Panc1 (cell line): ENCODE data around the gene ASXL2. TPM values are rescaled to one million over a fixed set of nuclear protein-coding genes. Genes with fewer than 3 reads are reported as not detected.

Experiments used
- ATAC-seq: fragments of 200-7000 bp; cut with Tn5 transposase; 2 replicates; pipeline ENCODE4 v1.9.1; 2020; ENCODE audit warnings: mild to moderate bottlenecking, moderate library complexity
- BruUV-seq: library from RNA; stranded (reverse); fragments of 400-500 nt; replicated peaks from 2 replicates; lab custom pipeline; 2021; lab: Mats Ljungman, UMichigan
- CTCF ChIA-PET: fragments of 300-600 bp; sonication (Branson Sonifier 250); formaldehyde crosslinking; loops from one replicate; lab custom pipeline; 2022; ENCODE audit warnings: antibody characterized with exemption; lab: Charles Lee
- POLR2A ChIA-PET: fragments of 300-600 bp; sonication (Branson Sonifier 250); formaldehyde crosslinking; loops from one replicate; lab custom pipeline; 2022; ENCODE audit warnings: antibody characterized with exemption; lab: Charles Lee
- DNase-seq: peaks from one replicate; pipeline ENCODE4 v3.0.0-alpha.2; 2010; ENCODE audit warnings: low read depth, low spot score
- H3K27ac ChIP-seq: 2 replicates; pipeline ENCODE4 v1.5.1; 2011; ENCODE audit warnings: mild to moderate bottlenecking, low read length, inconsistent platforms
- H3K27me3 ChIP-seq: fragments of 200-500 bp; sonication (Bioruptor generic); 2 replicates; pipeline ENCODE4 v1.6.0; 2014; ENCODE audit warnings: low read length, inconsistent platforms; ENCODE audit not compliant: control insufficient read depth, insufficient read depth
- H3K36me3 ChIP-seq: fragments of 200-500 bp; sonication (Bioruptor generic); 2 replicates; pipeline ENCODE4 v1.5.1; 2014; ENCODE audit warnings: inconsistent platforms, mild to moderate bottlenecking, low read length, moderate library complexity; ENCODE audit not compliant: control insufficient read depth, insufficient read depth
- H3K4me1 ChIP-seq: 2 replicates; pipeline ENCODE4 v1.5.1; 2011; ENCODE audit warnings: inconsistent platforms, mild to moderate bottlenecking, low read length, moderate library complexity; ENCODE audit not compliant: control insufficient read depth, insufficient read depth
- H3K4me3 ChIP-seq, 2 experiments: 2 replicates each; pipeline ENCODE4 v1.5.1; 2011 to 2012; ENCODE audit warnings: low read depth in 2 of 2, low read length in 2 of 2, mild to moderate bottlenecking in 2 of 2, inconsistent platforms in 1 of 2, moderate library complexity in 1 of 2
- H3K9me3 ChIP-seq: fragments of 200-500 bp; sonication (Bioruptor generic); 2 replicates; pipeline ENCODE4 v1.5.1; 2014; ENCODE audit warnings: low read depth, mild to moderate bottlenecking, inconsistent platforms, low read length, moderate library complexity; ENCODE audit not compliant: control insufficient read depth, insufficient read depth
- CTCF ChIP-seq: fragments of 450-650 bp; IDR thresholded peaks from 2 replicates; pipeline ENCODE4 v1.5.1; 2017; ENCODE audit warnings: mild to moderate bottlenecking
- POLR2AphosphoS5 ChIP-seq: IDR thresholded peaks from 2 replicates; pipeline ENCODE4 v1.6.1; 2012; ENCODE audit warnings: mild to moderate bottlenecking, low read depth, low read length, moderate library complexity
- REST ChIP-seq, 2 experiments: IDR thresholded peaks; 2 replicates each; pipeline ENCODE4 v1.6.1; 2011 to 2012; ENCODE audit warnings: low read depth in 2 of 2, control low read depth in 1 of 2, low read length in 1 of 2, mild to moderate bottlenecking in 1 of 2, moderate library complexity in 1 of 2; ENCODE audit not compliant: insufficient read depth in 1 of 2
- SIN3A ChIP-seq: IDR thresholded peaks from 2 replicates; pipeline ENCODE4 v1.6.1; 2012; ENCODE audit warnings: low read depth, mild to moderate bottlenecking, low read length, moderate library complexity, borderline replicate concordance; ENCODE audit not compliant: insufficient read depth
- TCF7L2 ChIP-seq: IDR thresholded peaks from 2 replicates; pipeline ENCODE4 v1.6.1; 2011; ENCODE audit warnings: mild to moderate bottlenecking, low read depth, low read length, inconsistent platforms
- in situ Hi-C: cut with HindIII; loops from 2 replicates; pipeline ENCODE4 v1.10.0; 2016; ENCODE audit warnings: low sequenced_read_pairs, low pct_unique_long_range_greater_than_20kb
- intact Hi-C: fragments of 100-400 bp; cut with micrococcal nuclease; formaldehyde crosslinking; loops from one replicate; pipeline ENCODE4 v1.10.0; 2022; ENCODE audit not compliant: unreplicated experiment
- total RNA-seq: library from RNA; stranded (reverse); gene quantifications from one replicate; pipeline ENCODE4 v1.2.1, GENCODE V29; 2021; ENCODE audit not compliant: unreplicated experiment

The ASXL2 gene
- total RNA-seq, 1 experiment from 2014 or later = 43.4 TPM

GRCh38 chr2:25922501-25922900 lies 44.2 kb upstream of the ASXL2 start:
- Histone ChIP-seq H3K27me3 (no peaks in the 10 kb centered on the region), H3K4me3 (no peak overlapping the region), H3K4me1 (no peaks in the 10 kb centered on the region), H3K9me3 (no peaks in the 10 kb centered on the region), H3K36me3 (no peaks in the 10 kb centered on the region), H3K27ac (no peak overlapping the region)
- ChIA-PET CTCF (no interaction called here), POLR2A (no interaction called here)
- TF ChIP-seq SIN3A (no peak), REST (IDR thresholded peaks at IDR 0.05; ENCODE audit: insufficient read depth in 1 of 2, low read depth in 2 of 2, low read length in 1 of 2) (no peak), TCF7L2 (no peak), CTCF (no peak), POLR2AphosphoS5 (no peak)
- intact Hi-C loops (no loop called here), in situ Hi-C loops (no loop called here)
- DNase-seq (no peak), ATAC-seq (no peak)
- no TSS peak for BruUV-seq

- H3K4me3 ChIP-seq = no peak overlapping the region
- POLR2A ChIA-PET = no interaction called here
- no peaks in the 10 kb centered on the region for H3K27me3 ChIP-seq
- DNase-seq = no peak
- no peak for ATAC-seq
- intact Hi-C loops (no loop called here), in situ Hi-C loops (no loop called here)
- TF ChIP-seq CTCF (no peak), TCF7L2 (no peak), REST (IDR thresholded peaks at IDR 0.05; ENCODE audit: insufficient read depth in 1 of 2, low read depth in 2 of 2, low read length in 1 of 2) (no peak), SIN3A (no peak), POLR2AphosphoS5 (no peak)
- no TSS peak for BruUV-seq
- H3K9me3 ChIP-seq = no peaks in the 10 kb centered on the region
- CTCF ChIA-PET = no interaction called here
- no peaks in the 10 kb centered on the region for H3K36me3 ChIP-seq
- no peaks in the 10 kb centered on the region for H3K4me1 ChIP-seq
- no peak overlapping the region for H3K27ac ChIP-seq
These were observed 42.6 kb upstream of the ASXL2 start for GRCh38 chr2:25920786-25921415.
